ENCODE data around the gene TMPRSS3. TPM values are rescaled to one million over a fixed set of nuclear protein-coding genes. Genes with fewer than 3 reads are reported as not detected.

The TMPRSS3 gene
- polyA plus RNA-seq, 1 experiment: not detected

DNA sequence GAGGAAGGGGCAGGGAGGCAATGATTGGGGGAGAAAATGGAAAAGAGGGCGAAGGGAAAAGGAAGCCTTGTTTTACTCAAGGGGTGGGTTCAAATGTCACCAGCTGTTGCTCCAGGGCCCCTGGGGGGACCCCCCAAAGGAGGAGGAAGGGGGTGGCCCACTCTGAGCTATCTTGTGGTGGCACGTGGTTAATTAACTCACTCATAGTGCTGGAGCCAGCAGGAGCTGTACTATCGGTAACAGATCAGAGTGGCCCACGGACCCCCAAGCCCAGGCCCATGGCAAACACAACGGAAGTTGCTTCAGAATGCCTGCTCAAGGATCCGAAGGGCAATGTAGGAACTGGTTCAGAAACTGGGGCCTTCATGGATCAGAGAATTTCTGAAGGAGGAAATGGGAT lies 52.3 kb downstream of the TMPRSS3 start:
- ChIA-PET POLR2A (no interaction called here), CTCF (no interaction called here)
- no peaks in the 10 kb centered on the region for H3K27me3 ChIP-seq (ENCODE audit: control insufficient read depth, insufficient read depth, low read length)
- no peaks in the 10 kb centered on the region for H3K36me3 ChIP-seq (ENCODE audit: control insufficient read depth, insufficient read depth, low read length)
- no peak for DNase-seq (ENCODE audit: low read depth)
- H3K4me3 ChIP-seq (ENCODE audit: low read depth, low read length): no peak overlapping the region
- TF ChIP-seq, protein P1, sequence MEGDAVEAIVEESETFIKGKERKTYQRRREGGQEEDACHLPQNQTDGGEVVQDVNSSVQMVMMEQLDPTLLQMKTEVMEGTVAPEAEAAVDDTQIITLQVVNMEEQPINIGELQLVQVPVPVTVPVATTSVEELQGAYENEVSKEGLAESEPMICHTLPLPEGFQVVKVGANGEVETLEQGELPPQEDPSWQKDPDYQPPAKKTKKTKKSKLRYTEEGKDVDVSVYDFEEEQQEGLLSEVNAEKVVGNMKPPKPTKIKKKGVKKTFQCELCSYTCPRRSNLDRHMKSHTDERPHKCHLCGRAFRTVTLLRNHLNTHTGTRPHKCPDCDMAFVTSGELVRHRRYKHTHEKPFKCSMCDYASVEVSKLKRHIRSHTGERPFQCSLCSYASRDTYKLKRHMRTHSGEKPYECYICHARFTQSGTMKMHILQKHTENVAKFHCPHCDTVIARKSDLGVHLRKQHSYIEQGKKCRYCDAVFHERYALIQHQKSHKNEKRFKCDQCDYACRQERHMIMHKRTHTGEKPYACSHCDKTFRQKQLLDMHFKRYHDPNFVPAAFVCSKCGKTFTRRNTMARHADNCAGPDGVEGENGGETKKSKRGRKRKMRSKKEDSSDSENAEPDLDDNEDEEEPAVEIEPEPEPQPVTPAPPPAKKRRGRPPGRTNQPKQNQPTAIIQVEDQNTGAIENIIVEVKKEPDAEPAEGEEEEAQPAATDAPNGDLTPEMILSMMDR (IDR thresholded peaks at IDR 0.05; ENCODE audit: insufficient read depth, low read depth, low read length): no peak

DNA sequence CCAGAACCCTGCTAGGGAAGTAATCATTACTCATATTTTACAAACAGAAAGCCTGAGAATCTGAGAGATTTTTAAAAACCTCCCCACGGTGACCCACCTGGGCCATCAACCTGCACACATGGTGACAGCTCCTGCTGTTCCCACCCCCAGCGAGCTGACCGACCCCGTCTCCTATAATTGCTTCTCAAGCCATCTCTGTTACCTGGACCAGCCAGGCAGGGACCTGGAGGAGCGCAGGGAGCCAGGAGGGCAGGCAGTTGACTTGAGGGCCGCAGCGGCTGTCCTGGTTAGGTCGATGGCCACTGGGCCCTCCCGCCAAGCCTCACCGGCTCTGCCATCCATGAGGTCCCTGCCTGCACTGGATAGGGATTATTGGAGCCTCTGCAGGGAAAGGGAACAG lies 52.8 kb downstream of the TMPRSS3 start:
- POLR2A ChIA-PET: no interaction called here
- no peak for DNase-seq (ENCODE audit: low read depth)
- CTCF ChIA-PET: no interaction called here

DNA sequence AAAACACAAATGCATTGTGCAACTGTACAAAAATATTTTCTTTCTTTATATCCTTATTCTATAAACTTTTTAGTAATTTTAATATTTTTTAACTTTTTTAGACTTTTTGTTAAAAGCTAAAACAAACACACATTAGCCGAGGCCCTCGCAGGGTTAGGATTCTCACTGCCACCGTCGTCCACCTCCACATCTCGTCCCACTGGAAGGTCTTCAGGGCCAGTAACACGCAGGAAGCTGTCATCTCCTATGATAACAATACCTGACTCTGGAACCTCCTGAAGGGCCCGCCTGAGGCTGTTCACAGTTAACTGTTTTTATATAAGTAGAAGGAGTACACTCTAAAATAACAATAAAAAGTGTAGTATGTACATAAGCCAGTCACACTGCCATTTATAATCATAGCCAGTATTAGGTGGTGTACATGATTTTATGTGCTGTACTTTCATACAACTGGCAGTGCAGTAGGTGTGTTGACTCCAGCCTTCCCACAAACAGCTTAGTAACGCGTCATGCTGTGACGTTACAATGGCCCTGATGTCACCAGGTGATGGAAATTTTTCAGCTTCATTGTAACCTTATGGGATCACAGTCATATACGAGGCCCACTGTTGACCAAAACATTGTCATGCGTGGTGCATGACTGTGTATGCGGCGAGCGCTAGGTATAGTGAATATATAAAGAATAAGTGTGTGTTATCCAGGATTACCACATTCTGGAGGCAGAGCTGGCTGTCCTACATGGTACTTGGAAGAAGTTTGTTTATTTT lies 53.9 kb downstream of the TMPRSS3 start:
- CTCF ChIA-PET: no interaction called here
- Histone ChIP-seq H3K36me3 (ENCODE audit: control insufficient read depth, insufficient read depth, low read length) (no peaks in the 10 kb centered on the region), H3K4me3 (ENCODE audit: low read depth, low read length) (no peak overlapping the region), H3K27me3 (ENCODE audit: control insufficient read depth, insufficient read depth, low read length) (peaks cover 2% of the 10 kb centered on the region)
- DNase-seq (ENCODE audit: low read depth): no peak
- TF ChIP-seq, protein P1 (IDR thresholded peaks at IDR 0.05; ENCODE audit: insufficient read depth, low read depth, low read length): no peak
- POLR2A ChIA-PET: no interaction called here

More for the DNA sequence above, 52.8 kb downstream of the TMPRSS3 start:
- Histone ChIP-seq H3K36me3 (ENCODE audit: control insufficient read depth, insufficient read depth, low read length) (no peaks in the 10 kb centered on the region), H3K27me3 (ENCODE audit: control insufficient read depth, insufficient read depth, low read length) (no peaks in the 10 kb centered on the region), H3K4me3 (ENCODE audit: low read depth, low read length) (no peak overlapping the region)
- TF ChIP-seq, protein P1 (IDR thresholded peaks at IDR 0.05; ENCODE audit: insufficient read depth, low read depth, low read length): no peak

DNA sequence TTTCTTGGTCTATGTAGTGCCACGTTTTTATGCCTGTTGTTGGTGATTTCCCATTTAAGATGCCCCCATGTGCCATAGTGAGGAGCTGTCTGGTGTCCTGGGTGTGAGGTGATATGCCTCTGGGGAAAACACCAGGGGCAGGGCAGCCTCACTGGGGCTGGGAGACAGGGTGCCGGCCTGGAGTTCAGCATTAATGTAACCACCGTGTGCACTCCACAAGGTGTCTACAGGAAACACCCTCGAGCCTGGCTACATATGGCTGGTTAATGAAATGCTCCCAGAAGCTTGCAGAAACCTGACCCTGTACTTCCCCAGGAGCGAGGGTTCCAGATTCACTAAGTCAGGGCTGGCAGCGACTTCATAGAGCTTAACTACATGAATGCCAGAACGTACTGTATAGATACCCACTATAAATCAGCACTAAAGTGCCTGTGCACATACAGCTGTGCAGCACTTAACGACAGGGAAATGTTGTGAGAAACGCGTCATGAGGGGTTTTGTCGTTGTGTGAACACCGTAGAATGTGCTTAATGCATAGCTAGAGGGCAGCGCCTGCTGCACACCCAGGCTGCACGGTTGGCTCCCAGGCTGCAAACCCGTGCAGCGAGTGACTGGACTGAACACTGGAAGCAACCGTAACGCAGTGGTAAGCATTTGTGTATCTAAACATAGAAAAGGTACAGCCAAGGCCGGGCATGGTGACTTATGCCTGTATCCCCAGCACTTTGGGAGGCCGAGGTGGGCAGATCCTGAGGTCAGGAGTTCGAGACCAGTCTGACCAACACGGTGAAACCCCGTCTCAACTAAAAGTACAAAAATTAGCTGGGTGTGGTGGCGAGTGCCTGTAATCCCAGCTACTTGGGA lies 55.4 kb downstream of the TMPRSS3 start:
- TF ChIP-seq, protein P1 (IDR thresholded peaks at IDR 0.05; ENCODE audit: insufficient read depth, low read depth, low read length): no peak
- no peaks in the 10 kb centered on the region for H3K36me3 ChIP-seq (ENCODE audit: control insufficient read depth, insufficient read depth, low read length)
- ChIA-PET POLR2A (no interaction called here), CTCF (interaction anchor here (1.3 kb wide), 1 partner anchor 9 kb away, joined by 3 read pairs; no protein-coding TSS in a partner anchor)
- peaks cover 2% of the 10 kb centered on the region for H3K27me3 ChIP-seq (ENCODE audit: control insufficient read depth, insufficient read depth, low read length)
- no peak overlapping the region for H3K4me3 ChIP-seq (ENCODE audit: low read depth, low read length)
- no peak for DNase-seq (ENCODE audit: low read depth)

Data from BJ (cell line).